GM19043 (cell line): ENCODE data around the gene OR10H1.
"Not testable (repeated sequence)": the region's sequence is repeated elsewhere in the genome, so short reads cannot be mapped to it uniquely, and the experiment has no call there.

Source experiments
- ATAC-seq: cut with Tn5 transposase; IDR thresholded peaks from one replicate; pipeline ENCODE4 v1.9.1; 2021; ENCODE audit warnings: low read depth; ENCODE audit not compliant: unreplicated experiment

The OR10H1 gene

GRCh38 chr19:15776264-15776663 is 39.2 kb downstream of the OR10H1 start:
- ATAC-seq, result no peak

GRCh38 chr19:15775249-15775648 is 40.2 kb downstream of the OR10H1 start:
- no peak for ATAC-seq

GRCh38 chr19:15774159-15774558 is 41.3 kb downstream of the OR10H1 start:
- ATAC-seq, result not testable (repeated sequence)

- ATAC-seq, result no peak
Observed at GRCh38 chr19:15769586-15769985, 45.9 kb downstream of the OR10H1 start.

GRCh38 chr19:15759962-15760565 is 55.4 kb downstream of the OR10H1 start:
- ATAC-seq, result no peak

- no peak for ATAC-seq
Observed at GRCh38 chr19:15758379-15758778, 57.1 kb downstream of the OR10H1 start.
